Loucy (cell line): ENCODE data around the gene KLK4.

Experiments
- CTCF ChIP-seq: fragments of 200-600 bp; sonication (generic); conservative IDR thresholded peaks from 2 replicates; pipeline ENCODE4 v1.5.1; 2014; ENCODE audit warnings: mild to moderate bottlenecking, antibody characterized with exemption, low read length
- EZH2phosphoT487 ChIP-seq: fragments of 200-600 bp; IDR thresholded peaks from 2 replicates; pipeline ENCODE4 v1.6.1; 2018; ENCODE audit warnings: antibody characterized with exemption, mild to moderate bottlenecking, moderate library complexity, borderline replicate concordance

GRCh38 chr19:50924586-50924985 is 13.4 kb upstream of the KLK4 start:
- no peak for TF ChIP-seq CTCF
- TF ChIP-seq EZH2phosphoT487: no peak
